ENCODE results near the gene TBX2. TPM values are rescaled to one million over a fixed set of nuclear protein-coding genes. Genes with fewer than 3 reads are reported as not detected.

Gene TBX2
- total and polyA plus RNA-seq, 12 donors = 4.6 to 31.1 (median 11.8) TPM

DNA sequence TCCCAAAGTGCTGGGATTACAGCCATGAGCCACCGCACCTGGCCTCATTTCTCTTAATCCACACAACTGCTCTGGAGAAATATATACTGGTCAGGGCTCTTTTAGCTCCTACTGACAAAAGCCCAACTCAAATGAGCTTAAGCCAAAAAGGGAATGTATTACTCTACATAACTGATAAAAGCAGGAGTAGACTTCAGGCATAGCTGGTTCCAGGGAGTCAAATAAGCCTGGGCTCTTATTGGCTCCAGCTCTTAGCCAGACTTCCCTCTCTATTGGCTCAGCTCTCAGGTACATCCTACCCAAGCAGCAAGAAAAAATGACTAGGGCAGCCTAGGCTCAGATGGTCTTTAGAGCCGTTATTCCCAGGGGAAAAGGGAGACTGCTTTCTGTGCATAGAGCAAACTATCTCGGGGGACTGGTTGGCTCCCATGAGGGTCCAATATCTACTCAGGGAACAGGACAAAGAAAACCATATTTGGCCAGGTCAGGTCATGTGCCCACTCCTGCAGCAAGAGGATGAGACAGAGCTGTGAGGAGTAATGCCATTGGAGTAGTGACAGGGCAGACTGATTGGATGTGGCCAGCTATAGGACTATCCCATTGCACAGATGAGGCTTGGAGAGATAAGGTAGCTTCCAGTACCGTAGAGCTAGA lies 21.2 kb downstream of the TBX2 start:
- Histone ChIP-seq H3K27ac (no peak overlapping the region), H3K36me3 (no peaks in the 10 kb centered on the region), H3K4me1 (peaks cover 0 to 15% (median 8%) of the 10 kb centered on the region in 9 donors), H3K9me3 (no peaks in the 10 kb centered on the region), H3K27me3 (peaks cover 0 to 80% (median 68%) of the 10 kb centered on the region in 7 donors), H3K4me3 (no peak overlapping the region)
- no peak for DNase-seq
- ATAC-seq = no peak
- TF ChIP-seq, protein P1, sequence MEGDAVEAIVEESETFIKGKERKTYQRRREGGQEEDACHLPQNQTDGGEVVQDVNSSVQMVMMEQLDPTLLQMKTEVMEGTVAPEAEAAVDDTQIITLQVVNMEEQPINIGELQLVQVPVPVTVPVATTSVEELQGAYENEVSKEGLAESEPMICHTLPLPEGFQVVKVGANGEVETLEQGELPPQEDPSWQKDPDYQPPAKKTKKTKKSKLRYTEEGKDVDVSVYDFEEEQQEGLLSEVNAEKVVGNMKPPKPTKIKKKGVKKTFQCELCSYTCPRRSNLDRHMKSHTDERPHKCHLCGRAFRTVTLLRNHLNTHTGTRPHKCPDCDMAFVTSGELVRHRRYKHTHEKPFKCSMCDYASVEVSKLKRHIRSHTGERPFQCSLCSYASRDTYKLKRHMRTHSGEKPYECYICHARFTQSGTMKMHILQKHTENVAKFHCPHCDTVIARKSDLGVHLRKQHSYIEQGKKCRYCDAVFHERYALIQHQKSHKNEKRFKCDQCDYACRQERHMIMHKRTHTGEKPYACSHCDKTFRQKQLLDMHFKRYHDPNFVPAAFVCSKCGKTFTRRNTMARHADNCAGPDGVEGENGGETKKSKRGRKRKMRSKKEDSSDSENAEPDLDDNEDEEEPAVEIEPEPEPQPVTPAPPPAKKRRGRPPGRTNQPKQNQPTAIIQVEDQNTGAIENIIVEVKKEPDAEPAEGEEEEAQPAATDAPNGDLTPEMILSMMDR (IDR thresholded peaks at IDR 0.05) = no peak
- intact Hi-C loops (cut with DNase I) = loop anchor here in 1 of 10 donors (10.0 kb wide), 1 partner anchor 64 kb away; no protein-coding TSS in a partner anchor
- 73 to 78% methylated on average over 4 of the region's 4 CpGs for WGBS, 2 donors

DNA sequence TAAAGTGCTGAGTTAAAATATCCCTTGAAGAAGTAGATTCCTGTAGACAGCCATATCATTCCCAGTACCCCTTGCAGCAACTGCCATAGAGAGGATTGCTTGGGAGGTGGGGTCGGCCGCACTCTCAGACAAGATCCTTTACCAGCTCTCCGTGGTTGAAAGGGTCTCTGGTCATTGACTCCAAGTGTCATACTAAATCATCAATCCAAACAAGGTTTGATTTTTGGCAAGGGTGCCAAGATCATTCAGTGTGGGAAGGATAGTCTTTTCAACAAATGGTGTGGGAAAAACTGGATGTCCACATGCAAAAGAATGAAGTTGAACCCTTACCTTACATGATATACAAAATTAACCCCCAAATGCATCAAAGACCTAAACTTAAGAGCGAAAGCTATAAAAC lies 21.8 kb downstream of the TBX2 start:
- intact Hi-C loops (cut with DNase I) = loop anchor here in 1 of 10 donors (10.0 kb wide), 1 partner anchor 63 kb away; no protein-coding TSS in a partner anchor

DNA sequence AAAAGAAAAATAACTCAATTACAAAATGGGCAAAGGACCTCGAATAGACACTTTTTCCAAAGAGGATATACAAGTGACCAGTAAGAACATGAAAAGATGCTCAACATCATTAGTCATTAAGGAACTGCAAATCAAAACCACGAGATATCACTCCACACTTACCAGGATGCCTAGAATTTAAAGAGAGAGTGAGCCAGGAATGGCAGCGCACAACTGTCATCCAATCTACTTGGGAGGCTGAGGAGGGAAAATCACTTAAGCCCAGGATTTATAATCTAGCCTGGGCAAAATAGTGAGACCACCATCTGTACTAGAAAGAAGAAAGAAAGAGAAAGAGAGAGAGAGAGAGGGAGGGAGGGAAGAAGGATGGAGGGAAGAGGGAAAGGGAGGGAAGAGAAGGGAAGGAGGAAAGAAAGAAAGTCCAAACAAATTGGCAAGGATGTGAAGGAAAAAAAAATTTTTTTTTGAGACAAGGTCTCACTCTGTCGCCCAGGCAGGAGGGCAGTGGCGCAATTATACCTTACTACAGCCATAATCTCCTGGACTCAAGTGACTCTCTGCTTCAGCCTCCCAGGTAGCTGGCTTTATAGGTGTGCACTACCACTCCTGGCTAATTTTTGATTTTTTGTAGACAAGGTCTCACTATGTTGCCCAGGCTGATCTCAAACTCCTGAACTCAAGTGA lies 22.6 kb downstream of the TBX2 start:
- TF ChIP-seq, protein P1 (IDR thresholded peaks at IDR 0.05) = no peak
- no peaks in the 10 kb centered on the region for H3K36me3 ChIP-seq
- DNase-seq (no peak), ATAC-seq (no peak)
- H3K27me3 ChIP-seq = peaks cover 0 to 89% (median 79%) of the 10 kb centered on the region in 7 donors
- no peaks in the 10 kb centered on the region for H3K9me3 ChIP-seq
- peaks cover 0 to 2% (median under 1%) of the 10 kb centered on the region in 9 donors for H3K4me1 ChIP-seq
- H3K4me3 ChIP-seq = no peak overlapping the region
- intact Hi-C loops (cut with DNase I) = loop anchor here in 1 of 10 donors (10.0 kb wide), 1 partner anchor 63 kb away; no protein-coding TSS in a partner anchor
- H3K27ac ChIP-seq = no peak overlapping the region
- WGBS, 2 donors = 65 to 73% methylated on average over 5 of the region's 5 CpGs

More for the DNA sequence above, 21.8 kb downstream of the TBX2 start:
- TF ChIP-seq, protein P1 (IDR thresholded peaks at IDR 0.05) = no peak
- H3K27me3 ChIP-seq = peaks cover 0 to 85% (median 72%) of the 10 kb centered on the region in 7 donors
- ATAC-seq (no peak), DNase-seq (no peak)
- H3K9me3 ChIP-seq = no peaks in the 10 kb centered on the region
- no peak overlapping the region for H3K27ac ChIP-seq
- H3K4me1 ChIP-seq = peaks cover 0 to 10% (median 7%) of the 10 kb centered on the region in 9 donors
- no peaks in the 10 kb centered on the region for H3K36me3 ChIP-seq
- no peak overlapping the region for H3K4me3 ChIP-seq
- WGBS, 2 donors = 85 to 89% methylated on average over 4 of the region's 4 CpGs

DNA sequence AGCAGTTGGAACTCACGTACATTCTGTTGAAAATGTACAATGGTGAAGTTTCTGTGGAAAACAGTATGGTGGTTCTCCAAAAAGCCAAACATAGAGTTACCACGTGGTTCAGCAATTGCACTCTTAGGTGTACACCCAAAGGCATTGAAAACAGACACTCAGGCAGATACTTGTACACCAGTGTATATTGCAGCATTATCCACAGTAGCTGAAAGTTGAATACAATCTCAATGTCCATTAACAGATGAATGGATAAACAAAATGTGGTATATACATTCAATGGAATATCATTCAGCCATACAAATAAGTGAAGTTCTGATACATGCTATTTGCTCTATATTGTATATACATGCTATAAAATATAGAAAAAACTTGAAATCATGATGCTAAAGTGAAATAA lies 23.2 kb downstream of the TBX2 start:
- TF ChIP-seq, protein P1 (IDR thresholded peaks at IDR 0.05) = no peak
- ATAC-seq = no peak
- intact Hi-C loops (cut with DNase I) = loop anchor here in 1 of 10 donors (10.0 kb wide), 1 partner anchor 62 kb away; no protein-coding TSS in a partner anchor
- Histone ChIP-seq H3K4me1 (no peaks in the 10 kb centered on the region), H3K27ac (no peak overlapping the region), H3K27me3 (peaks cover 0 to 85% (median 75%) of the 10 kb centered on the region in 7 donors), H3K4me3 (no peak overlapping the region), H3K9me3 (no peaks in the 10 kb centered on the region), H3K36me3 (no peaks in the 10 kb centered on the region)
- no peak for DNase-seq
- 39 to 59% methylated on average over 2 of the region's 2 CpGs for WGBS, 2 donors
